ENCODE results near the gene CFAP74.

GRCh38 chr1:2004856-2005255 is 1.3 kb upstream of the CFAP74 start:
- TF ChIP-seq, protein P1, sequence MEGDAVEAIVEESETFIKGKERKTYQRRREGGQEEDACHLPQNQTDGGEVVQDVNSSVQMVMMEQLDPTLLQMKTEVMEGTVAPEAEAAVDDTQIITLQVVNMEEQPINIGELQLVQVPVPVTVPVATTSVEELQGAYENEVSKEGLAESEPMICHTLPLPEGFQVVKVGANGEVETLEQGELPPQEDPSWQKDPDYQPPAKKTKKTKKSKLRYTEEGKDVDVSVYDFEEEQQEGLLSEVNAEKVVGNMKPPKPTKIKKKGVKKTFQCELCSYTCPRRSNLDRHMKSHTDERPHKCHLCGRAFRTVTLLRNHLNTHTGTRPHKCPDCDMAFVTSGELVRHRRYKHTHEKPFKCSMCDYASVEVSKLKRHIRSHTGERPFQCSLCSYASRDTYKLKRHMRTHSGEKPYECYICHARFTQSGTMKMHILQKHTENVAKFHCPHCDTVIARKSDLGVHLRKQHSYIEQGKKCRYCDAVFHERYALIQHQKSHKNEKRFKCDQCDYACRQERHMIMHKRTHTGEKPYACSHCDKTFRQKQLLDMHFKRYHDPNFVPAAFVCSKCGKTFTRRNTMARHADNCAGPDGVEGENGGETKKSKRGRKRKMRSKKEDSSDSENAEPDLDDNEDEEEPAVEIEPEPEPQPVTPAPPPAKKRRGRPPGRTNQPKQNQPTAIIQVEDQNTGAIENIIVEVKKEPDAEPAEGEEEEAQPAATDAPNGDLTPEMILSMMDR (IDR thresholded peaks at IDR 0.05; ENCODE audit: poor library complexity) = no peak
- TF ChIP-seq EZH2phosphoT487 (IDR thresholded peaks at IDR 0.05; ENCODE audit: low read depth, severe bottlenecking, unreplicated experiment) = no peak
- TF ChIP-seq EZH2 (IDR thresholded peaks at IDR 0.05; ENCODE audit: borderline replicate concordance) = no peak
